SK-N-SH (cell line): ENCODE measurements around the gene WFDC9. TPM values are rescaled to one million over a fixed set of nuclear protein-coding genes. Genes with fewer than 3 reads are reported as not detected.
"Not testable (repeated sequence)": the region's sequence is repeated elsewhere in the genome, so short reads cannot be mapped to it uniquely, and the experiment has no call there.

ENCODE experiments used
- CTCF ChIA-PET: fragments of 300-600, 350-600 bp; formaldehyde crosslinking; extraction: SDS; loops from one replicate; lab custom pipeline; 2021; lab: Yijun Ruan, JAX
- POLR2A ChIA-PET: fragments of 350-600 bp; sonication (Branson Sonifier 250); formaldehyde crosslinking; extraction: SDS; loops from one replicate; lab custom pipeline; 2020; ENCODE audit warnings: antibody characterized with exemption, inconsistent platforms; lab: Yijun Ruan, JAX
- DNase-seq: peaks from one replicate; pipeline ENCODE4 v3.0.0; 2012
- H2AFZ ChIP-seq: fragments of 200-600 bp; sonication (generic); 2 replicates; pipeline ENCODE4 v1.8.1; 2016; ENCODE audit warnings: antibody characterized with exemption, mild to moderate bottlenecking, low read depth
- H3F3A ChIP-seq: fragments of 200-600 bp; sonication (generic); replicated peaks from 2 replicates; pipeline ENCODE3; 2016; ENCODE audit warnings: antibody characterized with exemption, mild to moderate bottlenecking; ENCODE audit not compliant: insufficient read depth
- H3K27ac ChIP-seq, 2 experiments: fragments of 200-500 bp in 1 of 2; fragments of 200-600 bp in 1 of 2; sonication (Bioruptor generic) in 1 of 2; sonication (generic), shearing (Covaris generic) in 1 of 2; 2 replicates each; pipeline versions ENCODE4 v1.5.1 to v1.6.1; 2014 to 2016; ENCODE audit warnings: low read depth in 2 of 2, inconsistent platforms in 1 of 2, low read length in 1 of 2, mild to moderate bottlenecking in 1 of 2, mixed read lengths in 1 of 2
- H3K27me3 ChIP-seq: fragments of 200-600 bp; sonication (generic), shearing (Covaris generic); 2 replicates; pipeline ENCODE4 v1.6.1; 2016; ENCODE audit warnings: mixed run types; ENCODE audit not compliant: insufficient read depth
- H3K36me3 ChIP-seq, 2 experiments: fragments of 200-500 bp in 1 of 2; fragments of 200-600 bp in 1 of 2; sonication (Bioruptor generic) in 1 of 2; sonication (generic) in 1 of 2; replicated peaks in 1 of 2; 2 replicates each; pipeline versions ENCODE3 to v1.5.1; 2014 to 2016; ENCODE audit warnings: low read length in 1 of 2, mild to moderate bottlenecking in 1 of 2; ENCODE audit not compliant: insufficient read depth in 2 of 2, control insufficient read depth in 1 of 2
- H3K4me1 ChIP-seq, 2 experiments: fragments of 200-500 bp in 1 of 2; fragments of 200-600 bp in 1 of 2; sonication (Bioruptor generic) in 1 of 2; sonication (generic), shearing (Covaris generic) in 1 of 2; 2 replicates each; pipeline versions ENCODE4 v1.5.1 to v1.6.1; 2014 to 2016; ENCODE audit warnings: low read depth in 1 of 2, low read length in 1 of 2, mixed run types in 1 of 2; ENCODE audit not compliant: insufficient read depth in 2 of 2, control insufficient read depth in 1 of 2
- H3K4me2 ChIP-seq: fragments of 200-600 bp; sonication (generic), shearing (Covaris generic); 2 replicates; pipeline ENCODE4 v1.6.1; 2017; ENCODE audit warnings: mixed run types
- H3K4me3 ChIP-seq, 2 experiments: fragments of 200-500 bp in 1 of 2; fragments of 200-600 bp in 1 of 2; sonication (Bioruptor generic) in 1 of 2; sonication (generic), shearing (Covaris generic) in 1 of 2; 2 replicates each; pipeline versions ENCODE4 v1.5.1 to v1.8.1; 2014 to 2016; ENCODE audit warnings: low read depth in 2 of 2, inconsistent platforms in 1 of 2, low read length in 1 of 2, mild to moderate bottlenecking in 1 of 2, mixed read lengths in 1 of 2, moderate library complexity in 1 of 2
- H3K79me2 ChIP-seq: fragments of 200-600 bp; sonication (generic); 2 replicates; pipeline ENCODE4 v1.8.1; 2017; ENCODE audit warnings: mild to moderate bottlenecking; ENCODE audit not compliant: insufficient read depth
- H3K9ac ChIP-seq: fragments of 200-600 bp; sonication (generic); 2 replicates; pipeline ENCODE4 v1.6.1; 2017; ENCODE audit warnings: mixed run types
- H3K9me2 ChIP-seq: fragments of 200-600 bp; sonication (generic); 2 replicates; pipeline ENCODE4 v1.6.1; 2017; ENCODE audit warnings: mixed run types
- H3K9me3 ChIP-seq: fragments of 200-600 bp; sonication (generic); 2 replicates; pipeline ENCODE4 v1.6.1; 2017; ENCODE audit warnings: mixed run types, mild to moderate bottlenecking, moderate library complexity
- H4K20me1 ChIP-seq: fragments of 200-600 bp; sonication (generic); 2 replicates; pipeline ENCODE4 v1.6.1; 2017; ENCODE audit warnings: mild to moderate bottlenecking, mixed run types; ENCODE audit not compliant: insufficient read depth
- CHD2 ChIP-seq: fragments of 150-350 bp; IDR thresholded peaks from 2 replicates; pipeline ENCODE4 v1.6.1; 2018; ENCODE audit warnings: low read length; ENCODE audit not compliant: partially characterized antibody
- ELF1 ChIP-seq: IDR thresholded peaks from 2 replicates; pipeline ENCODE4 v1.4.0; 2012
- EP300 ChIP-seq, 2 experiments: IDR thresholded peaks; 2 replicates each; pipeline versions ENCODE4 v1.4.0 to v1.6.1; 2012; ENCODE audit warnings: borderline replicate concordance in 1 of 2, low read depth in 1 of 2, low read length in 1 of 2
- GABPA ChIP-seq: IDR thresholded peaks from 2 replicates; pipeline ENCODE4 v1.4.0; 2012; ENCODE audit warnings: low read depth, mild to moderate bottlenecking
- IRF3 ChIP-seq: fragments of 150-350 bp; IDR thresholded peaks from 2 replicates; pipeline ENCODE4 v1.6.1; 2016; ENCODE audit warnings: mild to moderate bottlenecking, low read depth, low read length
- MAX ChIP-seq: IDR thresholded peaks from 2 replicates; pipeline ENCODE4 v1.4.0; 2012; ENCODE audit warnings: low read depth
- MXI1 ChIP-seq: IDR thresholded peaks from 2 replicates; pipeline ENCODE4 v1.6.1; 2012; ENCODE audit warnings: mild to moderate bottlenecking, low read depth, low read length, improper control_type of control experiment
- NRF1 ChIP-seq: IDR thresholded peaks from 2 replicates; pipeline ENCODE4 v1.6.1; 2012; ENCODE audit warnings: low read depth, mild to moderate bottlenecking, low read length
- PBX3 ChIP-seq: IDR thresholded peaks from 2 replicates; pipeline ENCODE4; 2012
- POLR2AphosphoS5 ChIP-seq: IDR thresholded peaks from 2 replicates; pipeline ENCODE4 v1.6.1; 2012; ENCODE audit warnings: low read depth, low read length
- RAD21 ChIP-seq: IDR thresholded peaks from 2 replicates; pipeline ENCODE4 v1.6.1; 2012; ENCODE audit warnings: mild to moderate bottlenecking, low read length
- REST ChIP-seq: IDR thresholded peaks from 2 replicates; pipeline ENCODE4 v1.6.1; 2012; ENCODE audit warnings: mild to moderate bottlenecking, low read depth, low read length, moderate library complexity
- RFX5 ChIP-seq: IDR thresholded peaks from 2 replicates; pipeline ENCODE4 v1.6.1; 2012; ENCODE audit warnings: mild to moderate bottlenecking, improper control_type of control experiment, low read length
- USF2 ChIP-seq: fragments of 150-350 bp; IDR thresholded peaks from 2 replicates; pipeline ENCODE4 v1.6.1; 2017; ENCODE audit warnings: antibody characterized with exemption, low read length, low read depth, borderline replicate concordance
- YY1 ChIP-seq: IDR thresholded peaks from 2 replicates; pipeline ENCODE4 v1.4.0; 2012; ENCODE audit warnings: low read depth, mild to moderate bottlenecking
- WGBS: methylation state at CpG from one replicate; pipeline ENCODE4 v1.1.6; 2017; ENCODE audit warnings: low lambda C conversion rate; 5-methylcytosine and 5-hydroxymethylcytosine counted together
- polyA plus RNA-seq, 3 experiments: library from polyadenylated mRNA; depleted of rRNA; stranded (reverse); fragments of >200 nt; gene quantifications; 2 replicates each; pipeline ENCODE4 v1.2.3, GENCODE V29; 2012

The WFDC9 gene
- polyA plus RNA-seq, 1 of the 3 experiments (the other 2 are of a cell fraction): not detected

- CTCF ChIA-PET: no interaction called here
- no peaks in the 10 kb centered on the region for H3K79me2 ChIP-seq
- H4K20me1 ChIP-seq: no peaks in the 10 kb centered on the region
- DNase-seq: no peak
- no peak overlapping the region for H3K4me3 ChIP-seq
- H3K36me3 ChIP-seq: no peaks in the 10 kb centered on the region
- no peak overlapping the region for H2AFZ ChIP-seq
- no peaks in the 10 kb centered on the region for H3F3A ChIP-seq
- H3K4me1 ChIP-seq: no peaks in the 10 kb centered on the region
- no peaks in the 10 kb centered on the region for H3K9me3 ChIP-seq
- H3K9ac ChIP-seq: no peak overlapping the region
- H3K4me2 ChIP-seq: no peak overlapping the region
- no peaks in the 10 kb centered on the region for H3K9me2 ChIP-seq
- no peaks in the 10 kb centered on the region; the same call in 1 of the 2 replicates for H3K27me3 ChIP-seq
- POLR2A ChIA-PET: no interaction called here
- TF ChIP-seq GABPA (no peak), YY1 (no peak), IRF3 (no peak), PBX3 (no peak), MAX (no peak)
- 41% methylated on average over 3 of the region's 3 CpGs for WGBS
- H3K27ac ChIP-seq: no peak overlapping the region
Observed at GRCh38 chr20:45575931-45576330, 55.2 kb downstream of the WFDC9 start.

GRCh38 chr20:45569650-45570049 is 61.4 kb downstream of the WFDC9 start:
- H3K9me3 ChIP-seq, DNase-seq, H3K9me2 ChIP-seq, H3K79me2 ChIP-seq, H3K4me3 ChIP-seq, H4K20me1 ChIP-seq, H3K9ac ChIP-seq, H2AFZ ChIP-seq, H3K36me3 ChIP-seq, H3K4me1 ChIP-seq, H3K27ac ChIP-seq, H3K27me3 ChIP-seq, CTCF ChIA-PET, H3K4me2 ChIP-seq, H3F3A ChIP-seq, POLR2A ChIA-PET: not testable (repeated sequence)
- WGBS: 0% methylated on average over 1 of the region's 1 CpG

GRCh38 chr20:45564760-45565276 is 66.3 kb downstream of the WFDC9 start:
- H3K36me3 ChIP-seq: no peaks in the 10 kb centered on the region
- H4K20me1 ChIP-seq: no peaks in the 10 kb centered on the region
- H3K9me2 ChIP-seq: no peaks in the 10 kb centered on the region
- WGBS: 0% methylated on average over 2 of the region's 2 CpGs
- POLR2A ChIA-PET: no interaction called here
- H3K79me2 ChIP-seq: no peaks in the 10 kb centered on the region
- H3K9ac ChIP-seq: no peak overlapping the region
- no peak for DNase-seq
- H3F3A ChIP-seq: no peaks in the 10 kb centered on the region
- H3K27ac ChIP-seq: no peak overlapping the region
- no peaks in the 10 kb centered on the region for H3K9me3 ChIP-seq
- no peak overlapping the region for H3K4me2 ChIP-seq
- no peaks in the 10 kb centered on the region for H3K4me1 ChIP-seq
- no peak overlapping the region for H3K4me3 ChIP-seq
- no peak overlapping the region for H2AFZ ChIP-seq
- CTCF ChIA-PET: no interaction called here
- H3K27me3 ChIP-seq: no peaks in the 10 kb centered on the region; the same call in 1 of the 2 replicates
- TF ChIP-seq RFX5 (no peak), YY1 (no peak), GABPA (no peak), RAD21 (no peak), REST (no peak), USF2 (no peak), NRF1 (no peak), CHD2 (no peak), EP300 (IDR thresholded peaks at IDR 0.05; ENCODE audit: borderline replicate concordance in 1 of 2, low read depth in 1 of 2, low read length in 1 of 2) (no peak), ELF1 (no peak), POLR2AphosphoS5 (no peak), MXI1 (no peak)
